NCI-H187 (cell line): ENCODE data around the gene MEI1.
A peak's percentile ranks its signal among the peaks of the same experiment; 100 is the strongest.
"Not testable (repeated sequence)": the region's sequence is repeated elsewhere in the genome, so short reads cannot be mapped to it uniquely, and the experiment has no call there.

Experiments
- DNase-seq, 2 experiments: peaks; one replicate each; lab custom pipeline; 2025; lab: John Stamatoyannopoulos, UW

MEI1 gene

DNA sequence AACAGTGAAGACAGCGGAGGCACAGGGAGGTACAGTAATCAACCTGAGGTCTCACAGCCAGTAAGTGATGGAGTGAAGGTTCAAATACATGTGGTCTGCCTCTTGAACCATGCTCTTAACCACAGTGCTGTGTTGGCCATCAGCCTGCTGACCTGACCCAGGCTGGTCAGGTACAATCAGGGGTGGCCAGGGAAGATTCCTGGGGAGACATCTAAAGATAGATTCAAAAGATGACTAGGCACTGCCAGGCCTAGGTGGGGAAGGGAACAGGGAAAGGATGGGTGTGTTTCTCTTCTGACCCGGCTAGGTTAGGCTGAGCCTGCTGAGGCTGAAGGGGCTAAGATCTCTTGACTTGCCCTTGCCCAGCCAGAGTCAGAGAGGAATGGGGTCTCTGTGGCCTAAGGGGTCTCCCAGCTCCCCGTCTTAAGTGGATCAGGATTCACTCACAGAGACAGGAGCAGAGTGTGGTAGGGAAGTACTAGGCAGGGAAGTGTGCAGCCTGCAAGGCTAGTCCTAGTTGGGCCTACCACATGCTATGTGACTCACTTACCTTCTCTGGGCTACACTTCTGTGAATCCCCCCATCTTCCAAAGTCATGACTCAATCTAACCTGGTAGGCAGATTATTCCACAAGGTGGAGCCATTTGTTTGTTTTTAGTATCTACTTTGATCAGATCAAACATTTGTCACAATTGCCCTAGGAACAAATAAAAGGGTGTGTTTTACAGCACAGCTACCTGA, 123.2 kb downstream of the MEI1 start:
- DNase-seq: no peak

DNA sequence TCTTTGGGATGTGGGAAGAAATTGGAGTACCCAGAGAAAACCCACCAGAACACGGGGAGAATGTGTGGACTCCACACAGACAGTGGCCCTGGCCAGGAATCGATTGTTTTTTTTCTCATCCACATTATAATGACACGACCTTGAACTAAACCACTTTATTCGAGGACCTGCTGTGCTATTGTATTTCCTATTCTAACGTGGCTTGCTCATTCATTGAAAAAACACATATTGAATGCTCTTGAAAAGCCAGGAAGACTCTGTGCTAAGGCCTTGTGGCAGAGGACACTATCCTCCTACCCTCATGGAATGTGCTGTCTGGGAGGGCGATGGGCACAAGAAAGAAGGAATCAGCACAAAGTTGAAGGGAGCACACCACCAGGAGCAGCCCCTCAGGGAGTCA, 124.5 kb downstream of the MEI1 start:
- DNase-seq: no peak

DNA sequence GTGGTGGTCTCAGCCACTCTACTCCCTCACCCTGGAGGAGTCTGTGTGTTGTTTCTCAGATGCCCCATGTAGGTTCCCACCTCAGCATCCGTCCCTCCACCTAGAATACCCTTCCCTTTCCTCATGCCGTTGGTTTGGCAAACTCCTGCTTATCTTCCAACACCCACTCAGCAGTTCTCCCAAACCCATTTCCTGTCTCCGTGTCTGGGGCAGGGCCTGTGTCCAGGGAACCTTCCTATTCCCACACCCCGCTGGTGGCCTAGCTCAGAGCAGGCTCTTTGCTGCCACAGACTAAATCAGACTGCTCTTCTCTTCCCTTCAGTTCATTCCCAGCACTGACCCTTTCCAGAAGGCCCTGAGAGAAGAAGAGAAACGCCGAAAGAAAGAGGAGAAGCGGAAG, 126.1 kb downstream of the MEI1 start:
- no peak for DNase-seq

DNA sequence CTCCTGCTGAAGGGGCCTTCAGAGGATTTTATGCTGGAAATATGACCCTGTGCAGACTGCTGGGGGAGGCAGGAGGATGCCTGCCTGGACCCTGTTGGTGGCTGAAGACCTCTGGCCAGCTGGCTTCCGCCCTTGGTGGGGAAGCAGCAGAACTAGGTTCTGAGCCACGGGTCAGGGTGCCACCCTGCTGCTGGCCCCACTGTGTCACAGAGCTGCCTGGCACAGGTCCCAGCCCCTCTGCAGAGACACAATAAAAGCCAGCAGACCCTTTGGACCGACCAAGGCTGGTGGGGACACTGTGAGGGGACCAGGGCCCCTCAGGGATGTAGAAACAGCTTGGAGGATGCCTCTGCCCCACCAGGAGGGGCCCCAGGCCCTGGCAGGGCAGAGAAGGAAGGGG, 126.7 kb downstream of the MEI1 start:
- no peak for DNase-seq

DNA sequence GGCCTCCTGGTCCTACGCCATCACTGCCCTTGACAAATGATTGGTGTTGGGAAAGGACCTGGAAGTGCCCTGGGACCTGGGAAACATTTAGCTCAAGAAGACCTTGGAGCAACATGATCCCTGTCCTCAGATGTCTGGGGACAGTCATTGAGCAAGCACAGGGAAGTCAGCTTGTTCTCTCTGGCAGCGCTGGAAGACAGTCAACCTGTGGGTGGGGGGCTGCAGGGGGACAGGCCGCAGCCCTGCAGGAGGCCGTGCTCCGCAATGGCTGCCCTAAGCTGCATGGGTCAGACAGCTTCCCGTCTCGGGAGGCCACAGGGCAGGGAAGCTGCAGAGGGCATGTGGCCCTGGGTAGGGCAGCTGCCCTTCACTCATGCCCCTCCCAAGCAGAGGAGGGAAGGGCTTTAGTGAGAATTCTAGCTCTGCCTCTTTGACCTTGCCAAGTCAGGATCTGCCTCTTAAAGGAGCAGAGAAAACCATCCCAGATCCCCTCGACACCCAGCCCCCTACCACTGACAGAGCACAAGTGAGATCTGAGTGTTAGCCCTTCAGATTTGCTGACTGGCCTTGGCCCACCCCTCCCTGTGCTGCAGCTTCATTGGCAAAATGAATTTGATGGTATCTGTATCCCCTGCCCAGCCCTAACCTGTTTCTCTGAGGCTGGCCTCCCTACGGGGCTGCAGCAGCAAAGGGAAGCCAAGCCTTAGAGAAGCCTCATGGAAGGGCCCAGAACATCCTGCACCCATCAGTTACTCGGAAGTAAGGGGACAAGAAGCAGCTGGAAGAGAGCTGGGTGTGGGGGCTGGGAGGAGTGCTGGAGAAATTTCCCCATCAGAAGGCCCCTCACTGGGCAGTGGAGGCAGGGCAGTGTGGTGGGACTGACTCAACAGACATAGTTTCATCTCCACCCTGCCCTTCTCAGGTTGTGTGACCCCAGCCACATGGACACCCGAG, 127.4 kb downstream of the MEI1 start:
- no peak for DNase-seq

DNA sequence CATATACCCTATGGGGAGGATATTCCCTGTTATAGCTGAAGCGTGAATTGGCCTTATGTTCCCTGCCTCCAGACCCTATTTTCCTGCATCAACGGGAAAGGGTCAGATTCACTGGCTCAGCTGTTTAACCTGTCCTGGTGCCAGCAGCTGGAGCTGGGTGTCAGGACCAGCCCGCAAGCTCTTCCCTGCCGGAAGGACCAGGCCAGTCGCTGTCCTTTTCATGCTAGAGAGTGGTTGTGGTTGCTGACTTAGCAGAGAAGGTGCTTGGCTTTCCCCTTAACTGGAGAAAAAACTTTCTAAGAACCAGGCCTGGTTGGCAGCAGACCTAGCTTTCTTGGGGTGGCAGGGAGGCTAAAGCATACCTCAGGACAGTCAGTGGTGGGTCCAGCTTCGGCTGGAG, 128.4 kb downstream of the MEI1 start:
- no peak for DNase-seq

DNA sequence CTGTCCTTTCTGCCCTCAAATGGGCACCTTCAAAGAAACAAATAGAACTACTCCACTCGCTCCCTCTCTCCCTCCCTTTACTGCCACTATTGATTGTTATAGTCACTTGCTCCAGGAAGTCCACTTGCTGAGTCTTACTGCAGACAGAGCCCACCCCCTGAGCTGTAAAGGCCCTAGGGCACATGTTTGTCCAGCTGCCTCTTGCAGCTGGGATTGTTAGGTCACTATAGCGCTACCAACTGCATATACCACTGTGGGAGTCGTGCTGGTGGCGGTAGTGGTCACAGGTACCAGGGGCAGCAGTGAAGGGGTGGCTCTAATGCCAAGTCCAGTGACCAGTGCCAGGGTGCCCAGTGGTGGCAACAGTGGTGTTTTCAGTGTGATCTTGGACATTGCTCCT, 129.2 kb downstream of the MEI1 start:
- DNase-seq: no peak

DNA sequence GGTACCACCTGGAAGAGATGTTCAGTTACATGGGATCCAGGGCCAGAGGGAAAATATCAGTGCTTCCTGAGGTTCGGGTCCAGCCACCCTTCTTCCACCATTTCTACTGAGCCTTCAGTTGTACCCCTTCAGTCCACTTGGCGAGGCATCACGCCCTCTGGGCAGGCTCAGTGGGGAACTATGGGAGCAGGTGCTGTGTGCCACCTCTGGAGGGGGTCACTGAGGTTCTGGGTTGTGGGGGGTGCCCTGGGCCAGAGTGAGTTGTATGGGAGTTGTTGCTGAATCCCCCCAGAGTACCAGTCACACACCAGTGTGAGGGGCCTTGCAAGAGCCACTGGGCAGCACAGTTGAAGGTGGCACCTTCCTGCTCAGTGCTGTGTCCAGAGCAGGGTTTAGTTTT, 130.9 kb downstream of the MEI1 start:
- no peak for DNase-seq

DNA sequence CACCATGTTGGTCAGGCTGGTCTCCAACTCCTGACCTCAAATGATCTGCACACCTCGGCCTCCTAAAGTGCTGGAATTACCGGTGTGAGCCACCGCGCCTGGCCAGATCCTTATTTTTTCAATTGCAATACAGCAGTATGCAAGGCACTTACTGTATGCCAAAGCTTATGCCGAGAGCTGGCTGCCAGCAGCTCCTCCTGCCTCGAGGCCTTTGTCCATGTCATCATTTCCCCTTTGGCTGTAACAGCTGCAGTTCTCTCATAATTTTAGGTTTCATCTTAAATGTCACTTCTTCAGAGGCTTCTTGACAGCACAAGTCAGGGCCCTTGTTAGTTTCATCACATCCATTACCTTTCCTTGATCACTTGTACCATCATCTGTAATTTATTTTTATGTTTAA, 132.1 kb downstream of the MEI1 start:
- no peak for DNase-seq

DNA sequence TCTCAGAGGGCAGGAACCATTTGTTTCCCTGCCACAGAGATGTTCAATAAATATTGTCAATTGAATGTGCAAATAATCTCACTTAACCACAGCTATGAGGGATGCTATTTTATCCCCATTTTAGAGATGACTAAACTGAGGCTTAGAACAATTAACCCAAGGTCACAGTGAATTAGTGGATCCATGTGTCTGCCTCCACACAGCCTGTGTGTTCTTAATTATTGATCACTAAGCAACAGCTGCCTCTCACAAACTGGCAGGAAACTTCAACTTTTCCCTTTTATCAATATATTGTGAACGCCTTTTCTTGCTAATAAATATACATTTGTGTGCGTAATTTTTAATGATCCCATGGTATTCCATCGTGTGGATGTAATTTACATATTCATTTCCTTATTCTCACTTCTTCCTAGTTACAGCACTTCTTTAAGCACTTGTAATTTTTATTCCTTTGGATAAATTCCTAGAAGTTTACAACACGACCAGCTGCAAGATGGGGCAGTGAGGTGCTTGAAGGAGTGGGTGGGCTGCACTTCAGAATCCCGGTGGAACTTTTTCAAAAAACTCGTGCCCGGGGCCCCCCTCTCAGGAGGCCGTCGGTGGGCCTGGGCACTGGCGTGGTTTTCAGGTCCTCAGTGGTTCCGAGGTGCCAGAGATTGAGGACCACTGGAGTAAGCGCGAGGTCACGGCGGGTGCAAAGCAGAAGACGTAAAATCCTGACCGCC, 132.7 kb downstream of the MEI1 start:
- no peak for DNase-seq

DNA sequence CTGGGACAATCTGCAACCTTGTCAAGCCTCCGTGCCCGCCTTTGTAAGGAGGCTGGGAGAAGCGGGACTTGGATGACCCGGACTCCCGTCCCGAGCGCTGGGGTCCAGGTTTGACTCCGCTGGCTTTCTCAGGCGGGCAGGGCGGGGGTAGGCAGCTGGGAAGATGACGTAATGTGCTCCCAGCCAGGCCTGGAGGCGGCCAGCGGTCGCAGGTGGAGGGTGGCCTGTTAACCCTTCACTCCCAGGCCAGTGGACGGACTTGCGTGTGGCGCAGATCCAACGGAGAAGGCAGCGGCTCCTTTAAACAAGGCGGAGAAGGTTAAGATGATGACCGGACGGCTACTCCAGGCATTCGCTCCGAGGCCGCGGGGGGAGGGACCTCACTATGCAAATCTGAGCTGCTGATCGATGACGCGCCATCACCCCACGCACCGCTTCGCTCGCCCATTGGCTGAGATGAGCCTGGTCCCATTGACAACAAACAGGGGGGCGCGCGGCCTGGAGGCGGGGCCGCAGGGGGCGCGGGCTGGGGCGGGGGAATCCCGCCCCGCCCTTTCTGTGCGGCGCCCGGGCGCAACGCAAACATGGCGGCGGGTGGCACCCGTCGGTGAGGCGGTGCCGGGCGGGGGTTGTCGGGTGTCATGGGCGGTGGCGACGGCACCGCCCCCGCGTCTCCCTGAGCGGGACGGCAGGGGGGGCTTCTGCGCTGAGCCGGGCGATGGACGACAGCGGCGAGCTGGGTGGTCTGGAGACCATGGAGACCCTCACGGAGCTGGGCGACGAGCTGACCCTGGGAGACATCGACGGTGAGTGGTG, 133.5 kb downstream of the MEI1 start, which contains the start of gene SREBF2:
Gene SREBF2, plus strand, starts transcription at position 553 of the 816 bp plus-strand sequence. Its CDS starts 166 bp downstream, at position 719.
- peak; percentile 87 to 94 for DNase-seq

DNA sequence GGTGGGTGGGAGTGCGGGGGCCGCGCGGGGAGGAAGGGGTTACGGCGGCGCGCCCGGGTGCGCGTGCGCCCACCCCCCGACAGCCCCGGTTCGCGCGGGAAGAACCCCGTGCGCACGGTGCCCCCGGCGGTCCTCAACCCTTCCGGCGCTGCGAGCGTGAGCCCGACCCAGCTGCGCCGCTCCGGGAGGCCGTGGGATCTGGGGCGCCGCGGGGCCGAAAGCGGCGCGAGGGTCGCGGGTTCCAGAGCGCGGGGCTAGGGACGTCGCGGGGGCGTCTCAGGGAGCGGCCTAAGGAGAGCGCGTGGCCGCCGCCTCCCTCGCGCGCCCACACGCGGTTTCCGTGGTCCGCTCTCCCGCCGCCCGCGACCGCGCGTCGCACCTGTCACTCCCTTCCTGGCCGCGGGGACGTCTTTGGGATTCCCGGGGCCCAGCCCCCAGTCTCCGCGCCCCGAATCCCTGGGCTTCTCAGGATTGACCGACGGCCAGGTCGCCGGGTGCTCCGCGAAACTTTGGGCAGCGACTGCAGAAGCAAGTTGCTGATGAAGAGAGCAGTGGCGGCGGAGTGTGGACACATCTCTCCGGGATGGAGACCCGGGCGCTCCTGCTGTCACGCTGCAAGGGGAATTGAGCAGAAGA, 134.2 kb downstream of the MEI1 start:
- no peak for DNase-seq

DNA sequence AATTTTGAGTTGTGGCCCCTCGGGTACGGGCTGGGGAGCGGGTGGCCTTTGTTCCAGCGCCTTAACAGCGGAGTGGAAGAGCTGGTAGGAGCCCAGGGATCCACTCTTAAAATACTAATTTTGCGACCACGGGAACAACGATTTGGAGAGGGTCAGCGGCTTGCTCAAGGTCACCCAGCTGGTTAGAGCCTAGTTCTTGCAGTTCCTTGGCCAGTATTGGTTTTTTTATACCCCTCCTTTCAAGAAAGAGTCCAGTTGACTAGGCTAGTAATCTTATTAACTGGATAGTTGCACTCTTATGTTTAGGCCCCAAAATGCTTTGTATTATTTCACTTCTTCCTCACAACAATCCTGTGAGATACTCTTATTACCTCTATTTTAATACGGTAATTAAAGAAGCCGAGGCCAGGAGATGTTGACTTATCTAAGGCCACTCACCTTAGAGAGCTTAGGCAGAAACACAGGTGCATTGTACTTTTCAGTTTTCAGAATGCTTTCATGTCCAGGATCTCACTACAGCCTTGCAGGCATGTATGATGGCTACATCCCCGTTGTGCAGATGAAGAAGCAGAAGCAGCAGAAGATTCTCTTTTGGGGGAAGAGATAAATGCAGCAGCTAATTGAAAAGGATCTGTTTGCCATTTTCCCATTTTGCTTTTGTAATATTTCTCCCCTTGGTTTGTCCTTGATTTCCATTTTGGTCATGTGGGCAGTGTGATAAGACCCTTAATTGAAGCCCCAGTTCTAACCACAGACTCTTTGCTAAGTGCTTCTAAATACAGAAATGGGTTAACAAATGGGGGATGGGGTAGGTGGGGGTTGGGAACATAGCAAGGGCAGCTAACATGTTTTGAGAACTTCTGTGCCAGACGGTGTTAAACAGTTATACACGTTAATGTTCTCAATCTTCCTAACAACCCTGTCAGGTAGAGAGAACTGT, 135.0 kb downstream of the MEI1 start:
- DNase-seq: no peak

DNA sequence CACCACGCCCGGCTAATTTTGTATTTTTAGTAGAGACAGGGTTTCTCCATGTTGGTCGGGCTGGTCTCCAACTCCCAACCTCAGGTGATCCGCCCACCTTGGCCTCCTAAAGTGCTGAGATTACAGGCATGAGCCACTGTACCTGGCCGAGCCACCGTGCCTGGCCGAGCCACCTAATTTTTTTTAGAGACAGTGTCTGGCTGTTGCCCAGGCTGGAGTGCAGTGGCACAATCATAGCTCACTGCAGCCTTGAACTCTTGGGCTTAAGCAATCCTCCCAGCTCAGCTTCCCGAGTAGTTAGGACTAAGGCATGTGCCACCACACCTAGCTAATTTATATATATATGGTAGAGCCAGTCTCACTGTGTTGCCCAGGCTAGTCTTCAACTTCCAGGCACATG, 136.2 kb downstream of the MEI1 start:
- not testable (repeated sequence) for DNase-seq

DNA sequence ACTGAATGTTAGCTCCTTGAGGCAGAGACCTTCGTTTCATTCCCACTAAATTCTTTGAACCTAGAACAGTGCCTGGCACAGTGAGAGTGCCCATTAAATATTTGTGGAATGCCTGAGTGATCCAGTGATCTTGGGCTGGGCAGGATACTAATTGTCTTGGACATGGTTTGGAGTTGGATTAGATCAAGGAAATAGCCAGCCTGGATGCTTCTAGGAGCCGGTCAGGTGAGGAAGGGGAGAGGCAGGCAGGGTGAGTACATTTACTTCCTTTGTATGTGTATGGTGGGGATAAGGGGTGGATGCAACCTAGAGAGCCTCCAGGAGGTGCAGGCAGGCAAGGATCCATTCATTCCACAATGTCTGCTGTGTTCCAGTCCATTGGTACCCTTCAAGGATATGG, 137.2 kb downstream of the MEI1 start:
- no peak for DNase-seq

DNA sequence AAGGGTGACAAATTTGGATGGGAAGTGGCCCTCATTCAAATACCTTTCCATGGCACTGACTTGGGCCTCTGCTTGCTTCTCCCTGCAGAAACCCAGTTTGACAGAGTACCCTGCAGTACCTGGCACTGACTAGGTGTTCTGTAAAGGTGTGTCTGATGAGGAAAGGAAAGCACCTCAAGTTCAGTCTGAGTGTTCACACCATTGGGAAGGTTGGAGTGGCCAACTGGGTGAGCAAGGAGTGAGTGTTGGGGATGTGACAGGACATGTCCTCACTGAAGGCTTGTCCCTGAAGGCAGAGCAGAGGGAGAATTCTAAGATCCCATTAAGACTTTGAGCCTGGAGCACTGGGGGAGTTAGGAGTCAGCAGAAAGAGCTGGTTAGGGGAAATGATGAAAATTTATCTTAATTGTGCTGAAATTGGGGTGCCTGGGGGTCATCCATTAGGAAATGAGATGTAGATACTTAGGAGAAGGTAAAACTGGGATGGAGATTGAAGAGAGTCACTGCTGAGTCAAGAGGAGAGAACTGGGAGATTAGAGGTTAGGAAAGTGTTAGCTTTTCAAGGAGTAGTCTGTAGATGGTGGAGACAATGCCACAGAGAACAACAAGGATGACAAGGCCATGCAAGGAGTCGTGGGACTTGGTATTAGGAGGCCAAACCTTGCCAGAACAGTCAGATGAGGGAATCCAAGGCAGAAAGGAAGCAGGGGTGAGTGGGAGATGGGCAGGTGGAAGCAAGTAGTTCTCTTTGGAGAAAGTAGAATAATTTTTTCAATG, 139.7 kb downstream of the MEI1 start:
- no peak for DNase-seq

DNA sequence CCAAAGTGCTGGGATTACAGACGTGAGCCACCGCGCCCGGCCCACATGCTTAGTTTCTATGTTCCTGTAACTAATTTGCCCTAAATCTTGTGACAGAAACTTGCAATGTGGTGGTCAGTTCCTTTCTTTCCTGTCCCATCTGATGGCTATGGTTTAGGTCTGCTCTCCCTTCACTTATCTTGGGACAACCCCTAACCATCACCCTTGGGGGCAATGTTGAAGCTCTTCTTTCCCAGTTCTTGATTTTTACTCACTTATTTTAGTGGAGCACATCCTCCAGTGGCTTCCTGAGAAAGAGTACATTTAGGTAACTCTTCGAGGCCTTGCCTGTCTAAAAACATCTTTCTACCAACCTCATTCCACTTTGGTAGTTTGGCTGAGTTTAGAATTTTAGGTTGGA, 140.9 kb downstream of the MEI1 start:
- no peak for DNase-seq

DNA sequence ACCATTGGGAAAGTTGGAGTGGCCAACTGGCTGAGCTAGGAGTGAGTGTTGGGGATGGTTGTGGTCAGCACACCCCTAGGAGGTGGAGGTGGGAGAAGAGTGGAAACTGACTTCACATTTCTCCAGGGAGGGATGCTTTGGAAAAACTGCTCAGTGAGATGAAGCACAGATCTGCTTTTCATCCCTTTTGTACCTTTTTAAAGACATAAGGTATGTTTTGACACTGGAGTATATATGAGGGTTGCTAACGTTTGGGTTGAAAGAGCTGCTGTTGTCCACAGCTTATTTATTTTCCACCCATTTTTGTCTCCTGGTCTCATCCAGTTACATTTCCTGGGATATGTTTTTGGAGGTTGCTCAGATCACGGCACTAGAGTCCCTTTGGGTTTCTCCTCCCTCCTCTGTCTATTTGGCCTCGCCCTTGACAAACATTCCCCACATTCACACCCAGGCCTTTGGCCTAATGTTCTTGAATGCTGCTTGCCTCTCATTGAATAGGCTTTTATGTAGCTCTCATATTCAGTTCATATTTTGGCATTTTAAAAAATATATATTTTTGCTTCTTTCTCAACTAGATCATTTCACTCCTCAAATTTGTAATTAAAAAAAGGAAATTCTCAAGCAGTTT, 141.9 kb downstream of the MEI1 start:
- DNase-seq: no peak
